ENCODE data around the gene PRR12. TPM values are rescaled to one million over a fixed set of nuclear protein-coding genes. Genes with fewer than 3 reads are reported as not detected.

Gene PRR12
- total and polyA plus RNA-seq, 3 donors from 2014 or later: 15.7 to 33.1 (median 32.8) TPM

- WGBS, 2 donors: 0 to 1% methylated on average over 19 to 77 of the region's 87 CpGs
- no peak for TF ChIP-seq CTCF (IDR thresholded peaks at IDR 0.05)
- TF ChIP-seq POLR2A (IDR thresholded peaks at IDR 0.05): peak; percentile 77
- no peaks in the 10 kb centered on the region for H3K36me3 ChIP-seq (ENCODE audit: low read depth, missing control alignments)
- peaks cover 48% of the 10 kb centered on the region for H3K4me1 ChIP-seq
- peak; percentile 99 for DNase-seq
- peak within 1 kb of the TSS; percentile 98 to 99 for H3K27ac ChIP-seq
- H3K4me3 ChIP-seq: peak within 1 kb of the TSS; percentile 82 to 84
- H3K9me3 ChIP-seq: no peaks in the 10 kb centered on the region
- intact Hi-C loops (cut with DNase I; ENCODE audit: low total_unique reads): no loop called here
- H3K27me3 ChIP-seq: no peaks in the 10 kb centered on the region
Measured at GRCh38 chr19:49641688-49642491, 50.9 kb downstream of the PRR12 start, which contains the start of gene SCAF1. TSS of gene SCAF1 (plus strand) at chr19:49642209. CDS start at chr19:49645027, 2,818 bp downstream.

GRCh38 chr19:49642492-49643035, 51.6 kb downstream of the PRR12 start:
- Histone ChIP-seq H3K27me3 (no peaks in the 10 kb centered on the region), H3K36me3 (ENCODE audit: low read depth, missing control alignments) (no peaks in the 10 kb centered on the region), H3K9me3 (no peaks in the 10 kb centered on the region), H3K4me1 (peaks cover 48% of the 10 kb centered on the region), H3K27ac (peak overlapping the region; percentile 93 to 99), H3K4me3 (peak overlapping the region; percentile 82 to 84)
- intact Hi-C loops (cut with DNase I; ENCODE audit: low total_unique reads): no loop called here
- DNase-seq: no peak
- 2 to 8% methylated on average over 3 to 5 of the region's 5 CpGs for WGBS, 2 donors
- TF ChIP-seq CTCF (IDR thresholded peaks at IDR 0.05) (no peak), POLR2A (IDR thresholded peaks at IDR 0.05) (no peak)

- Histone ChIP-seq H3K4me1 (peaks cover 39% of the 10 kb centered on the region), H3K27me3 (no peaks in the 10 kb centered on the region), H3K27ac (peak overlapping the region in 1 of 2 donors; percentile 99), H3K4me3 (no peak overlapping the region), H3K9me3 (no peaks in the 10 kb centered on the region), H3K36me3 (ENCODE audit: low read depth, missing control alignments) (no peaks in the 10 kb centered on the region)
- no peak for DNase-seq
- TF ChIP-seq CTCF (IDR thresholded peaks at IDR 0.05): no peak
- 72 to 79% methylated on average over 2 of the region's 2 CpGs for WGBS, 2 donors
- intact Hi-C loops (cut with DNase I; ENCODE audit: low total_unique reads): no loop called here
Measured at GRCh38 chr19:49643466-49643865, 52.5 kb downstream of the PRR12 start.

GRCh38 chr19:49645592-49645991, 54.6 kb downstream of the PRR12 start:
- peaks cover 31% of the 10 kb centered on the region for H3K4me1 ChIP-seq
- TF ChIP-seq POLR2A (IDR thresholded peaks at IDR 0.05): no peak
- no peak for TF ChIP-seq CTCF (IDR thresholded peaks at IDR 0.05)
- no peak for DNase-seq
- 86 to 90% methylated on average over 9 to 11 of the region's 11 CpGs for WGBS, 2 donors
- no peaks in the 10 kb centered on the region for H3K36me3 ChIP-seq (ENCODE audit: low read depth, missing control alignments)
- H3K27me3 ChIP-seq: no peaks in the 10 kb centered on the region
- intact Hi-C loops (cut with DNase I; ENCODE audit: low total_unique reads): no loop called here
- H3K27ac ChIP-seq: no peak overlapping the region
- no peaks in the 10 kb centered on the region for H3K9me3 ChIP-seq
- H3K4me3 ChIP-seq: no peak overlapping the region
